ENCODE measurements around the gene FBXO21. TPM values are rescaled to one million over a fixed set of nuclear protein-coding genes. Genes with fewer than 3 reads are reported as not detected.

The FBXO21 gene
- total and polyA plus RNA-seq, 2 experiments from 2014 or later, result 53.7 to 203 TPM

- peaks cover 6% of the 10 kb centered on the region for H3K9me3 ChIP-seq (ENCODE audit: low read depth)
- H3K4me1 ChIP-seq (ENCODE audit: low read depth), result peaks cover 11% of the 10 kb centered on the region
- no peaks in the 10 kb centered on the region for H3K36me3 ChIP-seq
- no peak overlapping the region for H3K27ac ChIP-seq
- no peaks in the 10 kb centered on the region for H3K27me3 ChIP-seq
- H3K4me3 ChIP-seq, result no peak overlapping the region
- no peak for DNase-seq (ENCODE audit: low read depth in 1 of 2, low spot score in 1 of 2)
- TF ChIP-seq, protein P1, sequence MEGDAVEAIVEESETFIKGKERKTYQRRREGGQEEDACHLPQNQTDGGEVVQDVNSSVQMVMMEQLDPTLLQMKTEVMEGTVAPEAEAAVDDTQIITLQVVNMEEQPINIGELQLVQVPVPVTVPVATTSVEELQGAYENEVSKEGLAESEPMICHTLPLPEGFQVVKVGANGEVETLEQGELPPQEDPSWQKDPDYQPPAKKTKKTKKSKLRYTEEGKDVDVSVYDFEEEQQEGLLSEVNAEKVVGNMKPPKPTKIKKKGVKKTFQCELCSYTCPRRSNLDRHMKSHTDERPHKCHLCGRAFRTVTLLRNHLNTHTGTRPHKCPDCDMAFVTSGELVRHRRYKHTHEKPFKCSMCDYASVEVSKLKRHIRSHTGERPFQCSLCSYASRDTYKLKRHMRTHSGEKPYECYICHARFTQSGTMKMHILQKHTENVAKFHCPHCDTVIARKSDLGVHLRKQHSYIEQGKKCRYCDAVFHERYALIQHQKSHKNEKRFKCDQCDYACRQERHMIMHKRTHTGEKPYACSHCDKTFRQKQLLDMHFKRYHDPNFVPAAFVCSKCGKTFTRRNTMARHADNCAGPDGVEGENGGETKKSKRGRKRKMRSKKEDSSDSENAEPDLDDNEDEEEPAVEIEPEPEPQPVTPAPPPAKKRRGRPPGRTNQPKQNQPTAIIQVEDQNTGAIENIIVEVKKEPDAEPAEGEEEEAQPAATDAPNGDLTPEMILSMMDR (IDR thresholded peaks at IDR 0.05; ENCODE audit: low read depth, low read length), result no peak
These were observed 64.5 kb downstream of the FBXO21 start for GRCh38 chr12:117125767-117126166.

- Histone ChIP-seq H3K27me3 (no peaks in the 10 kb centered on the region), H3K36me3 (no peaks in the 10 kb centered on the region), H3K9me3 (ENCODE audit: low read depth) (peaks cover 6% of the 10 kb centered on the region), H3K27ac (no peak overlapping the region), H3K4me1 (ENCODE audit: low read depth) (peaks cover 11% of the 10 kb centered on the region), H3K4me3 (no peak overlapping the region)
- TF ChIP-seq, protein P1 (IDR thresholded peaks at IDR 0.05; ENCODE audit: low read depth, low read length), result no peak
- DNase-seq (ENCODE audit: low read depth in 1 of 2, low spot score in 1 of 2), result no peak
These were observed 65.0 kb downstream of the FBXO21 start for GRCh38 chr12:117125272-117125613.

- Histone ChIP-seq H3K36me3 (no peaks in the 10 kb centered on the region), H3K9me3 (ENCODE audit: low read depth) (peaks cover 6% of the 10 kb centered on the region), H3K4me1 (ENCODE audit: low read depth) (peaks cover 11% of the 10 kb centered on the region), H3K27ac (no peak overlapping the region), H3K27me3 (no peaks in the 10 kb centered on the region), H3K4me3 (no peak overlapping the region)
- TF ChIP-seq, protein P1 (IDR thresholded peaks at IDR 0.05; ENCODE audit: low read depth, low read length), result no peak
- no peak for DNase-seq (ENCODE audit: low read depth in 1 of 2, low spot score in 1 of 2)
These were observed 65.6 kb downstream of the FBXO21 start for GRCh38 chr12:117124421-117125271.

DNA sequence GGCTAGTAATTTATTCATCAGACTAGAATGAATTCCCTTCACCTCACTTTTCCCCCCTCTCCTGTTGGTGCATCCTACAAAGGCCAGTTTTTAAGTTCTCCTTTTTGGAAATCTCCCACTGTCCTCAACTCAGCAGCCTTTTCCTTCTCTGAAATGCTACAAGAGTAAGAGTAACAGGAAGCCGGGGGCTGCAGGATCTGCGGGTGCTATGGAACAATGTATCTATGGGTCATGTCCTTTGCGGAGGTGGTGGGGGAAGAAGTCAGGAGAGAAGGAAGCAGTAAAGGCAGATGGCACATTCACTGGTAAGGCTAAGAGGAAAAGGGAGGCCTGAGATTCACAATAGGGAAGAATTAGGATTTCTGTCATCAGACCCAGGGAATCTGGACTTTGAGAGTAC, 68.8 kb downstream of the FBXO21 start:
- Histone ChIP-seq H3K36me3 (no peaks in the 10 kb centered on the region), H3K4me3 (no peak overlapping the region), H3K27me3 (no peaks in the 10 kb centered on the region), H3K4me1 (ENCODE audit: low read depth) (peaks cover 20% of the 10 kb centered on the region), H3K9me3 (ENCODE audit: low read depth) (no peaks in the 10 kb centered on the region), H3K27ac (no peak overlapping the region)
- TF ChIP-seq, protein P1 (IDR thresholded peaks at IDR 0.05; ENCODE audit: low read depth, low read length), result no peak
- DNase-seq (ENCODE audit: low read depth in 1 of 2, low spot score in 1 of 2), result no peak

DNA sequence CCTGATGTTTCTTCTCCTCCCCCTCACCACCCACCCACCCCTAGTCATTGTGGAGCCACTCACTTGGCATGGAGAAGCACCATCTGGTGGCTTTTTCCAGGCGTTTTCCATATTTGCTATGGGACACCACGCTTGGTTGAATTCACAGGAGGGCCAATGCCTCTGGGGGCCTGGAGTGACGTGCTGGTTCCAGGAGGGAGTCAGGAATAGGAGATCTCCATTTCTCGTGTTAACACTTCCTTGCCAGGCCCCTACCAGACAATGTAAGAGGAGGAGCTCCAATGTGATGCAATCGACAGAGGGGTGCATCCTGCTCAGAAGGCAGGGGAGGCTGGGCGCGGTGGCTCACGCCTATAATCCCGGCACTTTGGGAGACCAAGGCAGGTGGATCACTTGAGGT, 69.5 kb downstream of the FBXO21 start:
- no peaks in the 10 kb centered on the region for H3K36me3 ChIP-seq
- H3K27ac ChIP-seq, result no peak overlapping the region
- H3K27me3 ChIP-seq, result no peaks in the 10 kb centered on the region
- peaks cover 20% of the 10 kb centered on the region for H3K4me1 ChIP-seq (ENCODE audit: low read depth)
- H3K4me3 ChIP-seq, result no peak overlapping the region
- DNase-seq (ENCODE audit: low read depth in 1 of 2, low spot score in 1 of 2), result no peak
- no peaks in the 10 kb centered on the region for H3K9me3 ChIP-seq (ENCODE audit: low read depth)
- TF ChIP-seq, protein P1 (IDR thresholded peaks at IDR 0.05; ENCODE audit: low read depth, low read length), result no peak
